ENCODE data around the gene RHCG.

DNA sequence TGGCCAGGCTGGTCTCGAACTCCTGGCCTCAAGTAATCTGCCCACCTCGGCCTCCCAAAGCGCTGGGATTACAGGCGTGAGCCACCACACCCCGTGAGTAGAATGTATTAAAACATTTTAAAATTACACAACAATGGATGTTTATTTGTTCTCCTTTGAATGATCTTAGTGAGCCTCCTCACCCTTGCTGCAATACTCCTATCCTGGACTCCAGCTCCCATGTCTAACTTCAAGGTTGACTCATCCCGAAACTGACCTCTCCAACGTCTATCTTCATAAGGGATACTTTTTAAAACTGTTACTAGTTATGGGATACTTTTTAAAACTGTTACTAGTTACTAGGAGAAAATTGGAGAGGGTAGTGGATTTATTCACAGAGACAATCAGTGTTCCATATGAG is 17.8 kb upstream of the RHCG start:
- TF ChIP-seq, protein P1, sequence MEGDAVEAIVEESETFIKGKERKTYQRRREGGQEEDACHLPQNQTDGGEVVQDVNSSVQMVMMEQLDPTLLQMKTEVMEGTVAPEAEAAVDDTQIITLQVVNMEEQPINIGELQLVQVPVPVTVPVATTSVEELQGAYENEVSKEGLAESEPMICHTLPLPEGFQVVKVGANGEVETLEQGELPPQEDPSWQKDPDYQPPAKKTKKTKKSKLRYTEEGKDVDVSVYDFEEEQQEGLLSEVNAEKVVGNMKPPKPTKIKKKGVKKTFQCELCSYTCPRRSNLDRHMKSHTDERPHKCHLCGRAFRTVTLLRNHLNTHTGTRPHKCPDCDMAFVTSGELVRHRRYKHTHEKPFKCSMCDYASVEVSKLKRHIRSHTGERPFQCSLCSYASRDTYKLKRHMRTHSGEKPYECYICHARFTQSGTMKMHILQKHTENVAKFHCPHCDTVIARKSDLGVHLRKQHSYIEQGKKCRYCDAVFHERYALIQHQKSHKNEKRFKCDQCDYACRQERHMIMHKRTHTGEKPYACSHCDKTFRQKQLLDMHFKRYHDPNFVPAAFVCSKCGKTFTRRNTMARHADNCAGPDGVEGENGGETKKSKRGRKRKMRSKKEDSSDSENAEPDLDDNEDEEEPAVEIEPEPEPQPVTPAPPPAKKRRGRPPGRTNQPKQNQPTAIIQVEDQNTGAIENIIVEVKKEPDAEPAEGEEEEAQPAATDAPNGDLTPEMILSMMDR (IDR thresholded peaks at IDR 0.05) = no peak
- TF ChIP-seq POLR2A (IDR thresholded peaks at IDR 0.05) = no peak

All from adrenal gland (tissue), 5 donors.